HG03159 (cell line): ENCODE results near the gene AADACL4.
"Not testable (repeated sequence)": the region's sequence is repeated elsewhere in the genome, so short reads cannot be mapped to it uniquely, and the experiment has no call there.

Experiments
- ATAC-seq: cut with Tn5 transposase; IDR thresholded peaks from one replicate; pipeline ENCODE4 v1.9.1; 2021; ENCODE audit warnings: mild to moderate bottlenecking, moderate library complexity; ENCODE audit not compliant: unreplicated experiment

Gene AADACL4

DNA sequence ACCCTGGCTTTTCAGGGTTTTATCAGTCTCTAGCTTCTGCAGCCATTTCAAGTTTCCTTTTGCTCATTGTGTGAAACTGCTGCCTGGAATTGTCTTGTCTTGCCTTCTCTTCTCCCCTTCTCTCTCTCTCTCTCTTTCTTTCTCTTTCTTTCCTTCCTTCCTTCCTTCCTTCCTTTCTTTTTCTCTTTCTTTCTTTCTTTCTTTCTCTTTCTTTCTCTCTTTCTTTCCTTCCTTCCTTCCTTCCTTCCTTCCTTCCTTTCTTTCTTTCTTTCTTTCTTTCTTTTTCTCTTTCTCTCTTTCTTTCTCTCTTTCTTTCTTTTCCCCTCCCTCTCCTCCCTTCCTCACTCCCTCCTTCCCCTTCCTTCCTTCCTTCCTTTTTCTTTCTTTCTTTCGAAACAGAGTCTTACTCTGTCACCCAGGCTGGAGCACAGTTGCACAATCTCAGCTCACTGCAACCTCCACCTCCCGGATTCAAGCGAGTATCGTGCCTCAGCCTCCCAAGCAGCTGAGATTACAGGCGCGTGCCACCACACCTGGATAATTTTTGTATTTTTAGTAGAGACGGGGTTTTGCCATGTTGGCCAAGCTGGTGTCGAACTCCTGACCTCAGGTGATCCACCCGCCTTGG is 14.1 kb downstream of the AADACL4 start:
- not testable (repeated sequence) for ATAC-seq

DNA sequence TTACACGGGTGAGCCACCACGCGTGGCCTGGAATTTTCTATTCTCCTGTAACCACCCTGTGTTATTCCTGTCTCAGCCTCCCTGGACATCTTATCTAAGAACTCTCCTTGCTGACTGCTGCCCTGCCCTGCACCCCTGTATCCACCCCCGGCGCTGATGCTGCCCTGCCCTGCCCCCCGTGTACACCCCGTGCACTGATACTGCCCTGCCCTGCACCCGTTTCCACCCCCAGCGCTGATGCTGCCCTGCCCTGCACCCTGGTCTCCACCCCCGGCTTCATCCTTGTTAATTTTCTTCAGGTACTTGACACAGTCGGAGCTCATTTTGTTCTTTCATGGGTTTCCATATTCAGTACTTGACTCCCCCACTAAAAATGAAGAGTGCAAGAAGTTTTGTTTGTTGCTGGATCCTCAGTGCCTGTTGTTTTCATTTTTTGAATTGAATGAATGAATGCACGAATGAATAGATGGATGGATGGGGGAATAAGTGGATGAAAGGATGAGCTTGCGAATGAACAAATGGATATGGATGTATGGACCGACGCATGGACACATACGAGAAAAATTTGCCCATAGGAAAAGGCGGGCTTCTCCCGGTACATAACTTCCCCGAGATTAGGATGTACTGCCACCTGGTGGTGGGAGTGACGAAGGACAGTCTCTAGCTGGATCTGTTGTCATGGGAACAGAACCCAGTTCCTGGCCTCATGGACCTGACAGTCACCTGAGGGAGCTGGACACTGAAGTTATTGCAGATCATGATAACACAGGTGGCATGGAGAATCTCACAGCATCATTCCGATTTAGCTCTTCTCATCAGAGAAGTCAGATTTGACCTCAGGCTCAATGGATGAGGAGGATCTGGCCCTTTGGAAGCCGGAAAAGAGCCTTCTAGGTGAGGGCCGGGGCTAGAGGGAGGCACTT is 14.9 kb downstream of the AADACL4 start:
- ATAC-seq: no peak

DNA sequence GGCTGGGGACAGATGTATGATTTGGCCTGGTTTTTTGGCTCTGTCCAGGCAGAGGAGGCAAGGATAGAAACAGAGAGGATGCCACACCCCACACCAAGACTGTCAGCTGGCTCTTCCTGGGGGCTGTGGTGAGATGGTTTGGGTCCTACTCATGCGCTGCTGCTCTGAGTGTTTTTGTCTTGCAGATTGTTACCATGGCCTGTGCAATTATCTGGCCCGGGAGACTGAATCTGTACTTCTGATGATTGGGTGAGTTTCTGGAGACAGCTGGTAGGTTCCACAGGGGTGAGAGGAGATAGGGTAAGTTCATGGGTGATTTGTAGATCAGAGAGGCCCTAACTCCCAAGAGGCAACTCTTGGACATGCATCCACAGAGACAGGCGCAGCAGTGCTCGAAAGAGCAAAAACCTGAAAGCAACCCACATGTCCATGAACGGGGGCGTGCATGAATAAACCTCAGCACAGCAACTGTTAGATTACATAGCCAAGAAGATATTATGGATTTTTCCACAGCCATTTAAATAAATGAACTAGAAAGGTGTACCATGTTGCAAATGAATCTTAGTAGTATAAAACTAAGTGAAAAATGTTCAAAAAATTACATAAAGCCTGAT is 17.8 kb downstream of the AADACL4 start:
- ATAC-seq: no peak

- ATAC-seq: no peak
Observed at GRCh38 chr1:12662556-12662955, 18.7 kb downstream of the AADACL4 start.

DNA sequence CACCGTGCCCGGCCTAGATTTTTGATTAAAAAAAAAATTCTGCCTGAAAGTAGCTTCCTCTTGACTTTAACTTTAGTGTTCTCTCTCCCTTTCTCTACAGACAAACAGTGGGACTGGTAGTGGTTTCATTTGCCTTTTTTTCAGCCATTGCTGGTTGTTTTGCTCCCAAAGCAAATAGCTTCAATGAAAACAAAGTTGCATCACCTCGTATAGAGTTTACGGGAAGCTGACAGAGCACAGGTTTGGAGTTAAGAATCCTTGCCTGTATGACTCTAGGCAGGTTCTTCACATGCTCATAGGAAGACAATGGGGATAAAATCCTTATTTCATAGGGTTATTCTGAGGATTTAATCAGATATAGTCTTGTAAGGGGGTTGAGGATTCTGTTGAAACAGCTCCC is 21.6 kb downstream of the AADACL4 start:
- no peak for ATAC-seq

GRCh38 chr1:12666141-12666735 is 22.4 kb downstream of the AADACL4 start:
- ATAC-seq: no peak

DNA sequence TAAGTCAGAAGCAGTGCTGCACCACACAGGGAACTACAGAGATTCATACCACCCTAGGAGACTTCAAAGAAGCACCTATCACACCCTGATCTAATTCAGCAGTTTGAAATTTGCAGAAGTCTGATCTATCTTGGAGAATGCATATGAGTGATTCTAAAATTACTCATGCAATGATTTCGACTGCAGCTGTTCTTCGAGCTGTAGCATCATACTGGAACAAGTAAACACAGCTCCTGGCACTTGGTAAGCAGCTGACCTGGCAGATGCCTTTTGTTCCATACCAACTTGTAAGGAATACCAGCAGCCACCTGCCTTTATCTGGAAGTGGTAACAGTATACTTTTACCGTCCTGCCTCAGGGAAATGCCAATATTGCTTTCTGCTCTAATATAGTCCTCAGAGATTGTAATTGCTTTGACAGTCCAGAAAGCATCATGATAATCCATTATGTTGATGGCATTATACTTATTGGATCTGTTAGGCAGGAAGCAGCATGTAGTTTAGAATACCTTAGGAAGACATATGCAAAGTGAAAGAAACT is 25.7 kb downstream of the AADACL4 start:
- no peak for ATAC-seq

DNA sequence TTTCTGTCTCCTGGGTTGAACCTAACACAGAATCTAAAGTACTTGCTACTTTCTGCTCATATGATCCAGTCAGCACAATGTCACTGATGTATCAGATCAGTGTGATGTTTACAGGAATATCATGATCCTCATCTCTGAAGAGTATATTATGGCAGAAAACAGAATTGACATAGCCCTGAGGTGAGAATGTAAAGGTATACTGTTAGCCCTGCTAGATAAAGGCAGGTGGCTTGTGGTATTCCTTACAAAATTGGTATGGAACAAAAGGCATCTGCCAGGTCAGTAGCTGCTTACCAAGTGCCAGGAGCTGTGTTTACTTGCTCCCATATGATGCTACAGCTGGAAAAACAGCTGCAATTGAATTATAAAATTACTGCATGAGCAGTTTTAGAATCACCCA is 30.5 kb downstream of the AADACL4 start:
- ATAC-seq: no peak

- ATAC-seq: not testable (repeated sequence)
Observed at GRCh38 chr1:12676122-12676521, 32.2 kb downstream of the AADACL4 start.

- ATAC-seq: no peak
Observed at GRCh38 chr1:12677565-12677964, 33.7 kb downstream of the AADACL4 start.

GRCh38 chr1:12678350-12678749 is 34.5 kb downstream of the AADACL4 start:
- ATAC-seq: no peak

- no peak for ATAC-seq
Observed at GRCh38 chr1:12678820-12679219, 34.9 kb downstream of the AADACL4 start.

DNA sequence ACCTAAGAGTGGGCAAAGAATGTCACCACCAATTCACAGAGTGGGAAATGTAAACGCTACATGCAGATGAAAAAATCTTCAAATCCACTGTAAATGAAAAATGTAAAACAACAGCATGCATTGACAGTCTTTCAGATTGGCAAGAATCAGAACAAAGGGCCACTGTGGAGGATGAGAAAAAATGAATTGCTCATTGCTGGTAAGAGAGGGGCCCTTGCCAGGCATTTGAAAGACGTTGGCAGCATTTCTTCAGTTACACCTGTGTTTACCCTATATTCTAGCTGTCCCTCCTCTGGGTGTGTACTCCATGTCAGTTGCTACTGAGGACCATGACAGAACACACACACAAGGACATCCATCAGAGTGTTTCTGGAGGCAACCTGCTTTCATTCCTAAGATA is 46.3 kb downstream of the AADACL4 start:
- ATAC-seq: no peak

- no peak for ATAC-seq
Observed at GRCh38 chr1:12692967-12693782, 49.3 kb downstream of the AADACL4 start.

GRCh38 chr1:12696658-12697057 is 52.8 kb downstream of the AADACL4 start:
- ATAC-seq: no peak

- ATAC-seq: no peak
Observed at GRCh38 chr1:12697397-12697796, 53.5 kb downstream of the AADACL4 start.

DNA sequence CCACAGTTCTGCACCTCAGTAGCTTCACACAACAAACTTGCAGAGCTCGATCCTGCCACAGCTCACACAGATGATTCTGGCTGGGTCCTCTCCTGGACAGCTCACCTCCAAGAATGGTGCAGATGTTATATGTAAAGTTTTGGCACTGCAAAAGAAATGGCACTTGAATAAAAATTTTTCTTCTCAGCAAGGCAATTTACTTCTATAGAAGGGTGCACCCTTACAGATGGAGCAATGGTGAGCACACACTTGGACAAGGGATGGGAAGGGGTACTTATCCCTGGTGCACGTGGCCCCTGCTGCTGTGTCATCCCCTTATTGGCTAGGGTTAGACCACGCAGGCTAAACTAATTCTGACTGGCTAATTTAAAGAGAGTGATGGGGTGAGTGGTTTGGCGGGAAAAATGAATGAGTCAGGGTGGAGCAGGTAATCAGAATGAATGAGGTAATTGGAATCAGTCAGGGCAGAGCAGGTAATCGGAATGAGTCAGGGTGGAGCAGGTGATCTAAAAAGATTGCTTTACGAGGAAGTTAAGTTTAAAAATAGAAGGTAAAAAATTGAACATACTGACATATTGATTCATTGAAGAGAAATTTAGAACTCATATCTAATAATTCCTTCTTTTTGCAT is 60.1 kb downstream of the AADACL4 start:
- ATAC-seq: no peak

GRCh38 chr1:12706061-12706460 is 62.2 kb downstream of the AADACL4 start:
- no peak for ATAC-seq

DNA sequence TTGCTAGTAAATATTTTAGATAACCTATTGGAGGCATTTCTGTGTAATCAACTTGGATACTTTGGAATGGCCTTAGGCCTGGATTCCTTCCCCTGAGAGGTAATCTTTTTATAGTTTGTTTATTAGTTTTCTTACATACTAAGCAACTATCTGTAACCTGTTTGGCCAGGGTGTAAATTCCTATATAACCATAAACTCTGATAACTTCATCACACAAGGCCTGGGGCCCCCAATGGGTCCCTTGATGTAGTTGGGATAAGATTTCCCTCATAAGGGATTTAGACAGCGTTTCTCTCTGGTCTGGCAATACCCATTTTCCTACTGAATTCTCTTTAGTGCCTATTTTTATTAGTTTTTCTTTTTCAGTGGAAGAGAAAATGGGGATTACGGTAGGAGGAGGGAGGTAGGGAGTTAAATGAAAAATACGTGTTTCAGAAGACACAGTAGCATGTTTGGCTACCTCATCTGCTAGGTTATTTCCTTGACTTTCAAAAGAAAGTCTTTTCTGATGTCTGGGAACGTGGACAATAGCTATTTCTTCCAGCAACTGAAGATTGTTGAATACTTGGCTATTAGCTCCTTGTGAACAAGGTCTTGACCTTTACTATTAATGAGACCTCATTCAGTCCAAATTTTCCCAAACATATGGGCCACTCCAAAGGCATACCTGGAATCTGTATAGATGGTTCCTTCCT is 64.7 kb downstream of the AADACL4 start:
- ATAC-seq: no peak
